K562 (cell line): ENCODE measurements around the gene BNIP5. TPM values are rescaled to one million over a fixed set of nuclear protein-coding genes. Genes with fewer than 3 reads are reported as not detected.

Source experiments
- BRD4 ChIP-seq: fragments of 200-600 bp; sonication (generic); IDR thresholded peaks from 2 replicates; pipeline ENCODE4 v1.6.1; 2017; ENCODE audit warnings: inconsistent platforms
- CAMTA2 ChIP-seq: fragments of 250-450 bp; sonication (Bioruptor Pico); conservative IDR thresholded peaks from 2 replicates; pipeline ENCODE4 v1.5.1; 2022
- CHD1 ChIP-seq: fragments of 200-600 bp; sonication (generic); IDR thresholded peaks from one replicate; pipeline ENCODE4 v1.6.1; 2012; ENCODE audit warnings: mild to moderate bottlenecking, moderate library complexity, low read length, inconsistent platforms
- KDM5B ChIP-seq: fragments of 200-600 bp; sonication (generic); IDR thresholded peaks from 2 replicates; pipeline ENCODE4 v1.6.1; 2012; ENCODE audit warnings: low read depth, mild to moderate bottlenecking, moderate library complexity, low read length, control low read depth, inconsistent platforms; ENCODE audit not compliant: insufficient replicate concordance
- KLF6 ChIP-seq: fragments of 250-450 bp; sonication (Bioruptor Pico); IDR thresholded peaks from 2 replicates; pipeline ENCODE4 v1.4.0; 2020; ENCODE audit warnings: mild to moderate bottlenecking, moderate library complexity, borderline replicate concordance
- NR1H2 ChIP-seq: sonication (generic); formaldehyde crosslinking; IDR thresholded peaks from 2 replicates; pipeline ENCODE4 v1.4.0; 2020; ENCODE audit warnings: mild to moderate bottlenecking, missing genetic modification reagents
- NRF1 ChIP-seq, 2 experiments: fragments of 450-650 bp; IDR thresholded peaks in 1 of 2; conservative IDR thresholded peaks in 1 of 2; 2 replicates each; pipeline ENCODE4 v1.6.1; 2014; ENCODE audit warnings: mild to moderate bottlenecking in 2 of 2
- SMARCA4 ChIP-seq: fragments of 450-650 bp; IDR thresholded peaks from 2 replicates; pipeline ENCODE4 v1.6.1; 2016
- SPI1 ChIP-seq: IDR thresholded peaks from 2 replicates; pipeline ENCODE4 v1.6.1; 2011; ENCODE audit warnings: low read depth, low read length, control low read depth, borderline replicate concordance
- SUPT5H ChIP-seq: fragments of 450-650 bp; IDR thresholded peaks from 2 replicates; pipeline ENCODE4 v1.6.1; 2016
- TCF7L2 ChIP-seq: fragments of 150-350 bp; IDR thresholded peaks from 2 replicates; pipeline ENCODE4 v1.6.1; 2016; ENCODE audit warnings: low read depth, mild to moderate bottlenecking, low read length, moderate library complexity
- ZNF140 ChIP-seq: fragments of 250-450 bp; sonication (Bioruptor Pico); IDR thresholded peaks from 2 replicates; pipeline ENCODE4 v1.8.0; 2021; ENCODE audit warnings: moderate library complexity, mild to moderate bottlenecking, inconsistent platforms
- ZNF644 ChIP-seq: fragments of 200-800 bp; sonication (Bioruptor generic); IDR thresholded peaks from 2 replicates; pipeline ENCODE4 v1.6.1; 2016; ENCODE audit warnings: low read depth, missing genetic modification characterization, missing compliant biosample characterization
- polyA plus RNA-seq, 8 experiments: library from polyadenylated mRNA; depleted of rRNA in 4 of 8; stranded (reverse) in 5 of 8; unstranded in 3 of 8; fragments of >200 nt; fragmentation: Nextera tagmentation in 2 of 8; fragmentation: Illumina TruSeq in 1 of 8; extraction: Ambion mirVana in 2 of 8; extraction: Trizol in 1 of 8; gene quantifications; 2 replicates each; pipeline versions ENCODE4 v1.2.1 to v1.2.3, GENCODE V29; 2011 to 2014; ENCODE audit warnings: inconsistent platforms in 1 of 8, missing spikeins in 1 of 8
- total RNA-seq, 7 experiments: library from RNA; depleted of rRNA in 6 of 7; stranded (reverse); fragments of >200 nt in 6 of 7; fragmentation: Illumina TruSeq in 2 of 7; extraction: Trizol in 2 of 7; gene quantifications; 2 replicates each; pipeline versions ENCODE4 v1.2.1 to v1.2.3, GENCODE V29; 2011 to 2021; ENCODE audit warnings: low replicate concordance in 1 of 7
- TF ChIP-seq, protein P1 (sequence below): fragments of 200-800 bp; sonication (Bioruptor generic); IDR thresholded peaks from 2 replicates; pipeline ENCODE4 v1.6.1; 2016; ENCODE audit warnings: missing genetic modification characterization, missing compliant biosample characterization
- TF ChIP-seq, protein P2 (sequence below), 2 experiments: fragments of 450-650 bp; IDR thresholded peaks; 2 replicates each; pipeline ENCODE4 v1.6.1; 2016
- TF ChIP-seq, protein P3 (sequence below): fragments of 200-800 bp; sonication (Bioruptor generic); IDR thresholded peaks from 2 replicates; pipeline ENCODE4 v1.6.1; 2017; ENCODE audit warnings: missing genetic modification characterization, missing compliant biosample characterization
- TF ChIP-seq, protein P4 (sequence below): fragments of 450-650 bp; formaldehyde crosslinking; IDR thresholded peaks from 2 replicates; pipeline ENCODE4 v1.4.0; 2020; ENCODE audit warnings: mild to moderate bottlenecking, moderate library complexity

BNIP5 gene
- total and polyA plus RNA-seq, 9 of the 15 experiments (the other 6 are each of a cell fraction or from before 2014, with no cell fraction given): not detected

DNA sequence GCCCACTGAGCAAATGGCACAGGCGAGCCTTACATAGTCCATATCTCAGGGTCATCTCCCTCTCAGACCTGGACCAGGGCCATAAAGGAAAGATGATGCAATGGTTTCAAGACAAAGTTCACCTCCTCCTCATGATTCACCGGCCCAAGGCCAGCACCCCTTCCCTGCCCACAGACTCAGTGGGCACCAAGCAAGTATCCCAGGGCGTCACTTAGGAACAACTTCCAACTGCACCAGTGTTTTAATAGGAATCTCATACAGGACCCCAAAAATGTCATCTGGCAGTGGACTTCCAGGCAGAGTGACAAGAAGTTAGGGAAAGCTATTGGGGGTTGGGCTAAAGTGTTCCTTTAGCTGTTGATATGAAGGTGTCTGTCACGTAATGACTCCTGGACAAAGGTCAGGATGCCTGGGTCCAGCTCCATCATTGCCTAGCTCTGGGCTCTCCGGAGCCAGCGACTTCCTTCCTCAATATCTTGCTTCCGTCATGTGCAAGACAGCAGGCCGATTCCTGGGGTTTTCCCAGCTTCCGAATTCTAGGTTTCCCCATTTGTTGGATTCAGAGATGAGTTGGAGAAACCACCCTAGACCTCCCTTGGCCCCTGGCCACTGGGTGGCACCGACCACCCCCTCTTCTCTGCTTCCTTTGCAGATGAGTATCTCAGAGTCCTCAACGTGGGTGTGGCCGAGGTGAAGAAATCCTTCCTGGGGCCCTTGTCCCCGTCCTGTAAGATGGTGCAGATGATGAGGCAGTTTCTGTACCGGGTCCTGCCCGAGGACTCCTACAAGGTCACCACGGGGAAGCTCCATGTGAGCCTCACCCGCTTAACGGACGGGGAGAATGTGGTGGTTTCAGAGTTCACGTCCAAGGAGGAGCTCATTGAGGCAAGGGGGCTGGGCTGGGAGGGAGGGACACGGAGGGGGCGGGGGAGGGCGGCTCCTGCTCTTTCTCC is 45.7 kb downstream of the BNIP5 start (continued):
- TF ChIP-seq, protein P1, sequence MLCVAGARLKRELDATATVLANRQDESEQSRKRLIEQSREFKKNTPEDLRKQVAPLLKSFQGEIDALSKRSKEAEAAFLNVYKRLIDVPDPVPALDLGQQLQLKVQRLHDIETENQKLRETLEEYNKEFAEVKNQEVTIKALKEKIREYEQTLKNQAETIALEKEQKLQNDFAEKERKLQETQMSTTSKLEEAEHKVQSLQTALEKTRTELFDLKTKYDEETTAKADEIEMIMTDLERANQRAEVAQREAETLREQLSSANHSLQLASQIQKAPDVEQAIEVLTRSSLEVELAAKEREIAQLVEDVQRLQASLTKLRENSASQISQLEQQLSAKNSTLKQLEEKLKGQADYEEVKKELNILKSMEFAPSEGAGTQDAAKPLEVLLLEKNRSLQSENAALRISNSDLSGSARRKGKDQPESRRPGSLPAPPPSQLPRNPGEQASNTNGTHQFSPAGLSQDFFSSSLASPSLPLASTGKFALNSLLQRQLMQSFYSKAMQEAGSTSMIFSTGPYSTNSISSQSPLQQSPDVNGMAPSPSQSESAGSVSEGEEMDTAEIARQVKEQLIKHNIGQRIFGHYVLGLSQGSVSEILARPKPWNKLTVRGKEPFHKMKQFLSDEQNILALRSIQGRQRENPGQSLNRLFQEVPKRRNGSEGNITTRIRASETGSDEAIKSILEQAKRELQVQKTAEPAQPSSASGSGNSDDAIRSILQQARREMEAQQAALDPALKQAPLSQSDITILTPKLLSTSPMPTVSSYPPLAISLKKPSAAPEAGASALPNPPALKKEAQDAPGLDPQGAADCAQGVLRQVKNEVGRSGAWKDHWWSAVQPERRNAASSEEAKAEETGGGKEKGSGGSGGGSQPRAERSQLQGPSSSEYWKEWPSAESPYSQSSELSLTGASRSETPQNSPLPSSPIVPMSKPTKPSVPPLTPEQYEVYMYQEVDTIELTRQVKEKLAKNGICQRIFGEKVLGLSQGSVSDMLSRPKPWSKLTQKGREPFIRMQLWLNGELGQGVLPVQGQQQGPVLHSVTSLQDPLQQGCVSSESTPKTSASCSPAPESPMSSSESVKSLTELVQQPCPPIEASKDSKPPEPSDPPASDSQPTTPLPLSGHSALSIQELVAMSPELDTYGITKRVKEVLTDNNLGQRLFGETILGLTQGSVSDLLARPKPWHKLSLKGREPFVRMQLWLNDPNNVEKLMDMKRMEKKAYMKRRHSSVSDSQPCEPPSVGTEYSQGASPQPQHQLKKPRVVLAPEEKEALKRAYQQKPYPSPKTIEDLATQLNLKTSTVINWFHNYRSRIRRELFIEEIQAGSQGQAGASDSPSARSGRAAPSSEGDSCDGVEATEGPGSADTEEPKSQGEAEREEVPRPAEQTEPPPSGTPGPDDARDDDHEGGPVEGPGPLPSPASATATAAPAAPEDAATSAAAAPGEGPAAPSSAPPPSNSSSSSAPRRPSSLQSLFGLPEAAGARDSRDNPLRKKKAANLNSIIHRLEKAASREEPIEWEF (CRISPR knock-in tag): no peak
- TF ChIP-seq KDM5B: no peak
- TF ChIP-seq ZNF644: no peak
- TF ChIP-seq NRF1 (conservative IDR thresholded peaks at IDR 0.05 in 1 of 2, IDR thresholded peaks at IDR 0.05 in 1 of 2): 0 out of 4 replicates have a peak, but pooled peaks of 1 of the 2 experiments have one; percentile 30
- TF ChIP-seq KLF6: peak; percentile 58; the same call in 1 of the 2 replicates
- no peak for TF ChIP-seq BRD4
- peak; percentile 72; the same call in 1 of the 2 replicates for TF ChIP-seq SMARCA4
- TF ChIP-seq CHD1: no peak
- TF ChIP-seq TCF7L2: no peak
- no peak for TF ChIP-seq SUPT5H
- TF ChIP-seq, protein P2, sequence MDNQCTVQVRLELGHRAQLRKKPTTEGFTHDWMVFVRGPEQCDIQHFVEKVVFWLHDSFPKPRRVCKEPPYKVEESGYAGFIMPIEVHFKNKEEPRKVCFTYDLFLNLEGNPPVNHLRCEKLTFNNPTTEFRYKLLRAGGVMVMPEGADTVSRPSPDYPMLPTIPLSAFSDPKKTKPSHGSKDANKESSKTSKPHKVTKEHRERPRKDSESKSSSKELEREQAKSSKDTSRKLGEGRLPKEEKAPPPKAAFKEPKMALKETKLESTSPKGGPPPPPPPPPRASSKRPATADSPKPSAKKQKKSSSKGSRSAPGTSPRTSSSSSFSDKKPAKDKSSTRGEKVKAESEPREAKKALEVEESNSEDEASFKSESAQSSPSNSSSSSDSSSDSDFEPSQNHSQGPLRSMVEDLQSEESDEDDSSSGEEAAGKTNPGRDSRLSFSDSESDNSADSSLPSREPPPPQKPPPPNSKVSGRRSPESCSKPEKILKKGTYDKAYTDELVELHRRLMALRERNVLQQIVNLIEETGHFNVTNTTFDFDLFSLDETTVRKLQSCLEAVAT (IDR thresholded peaks at IDR 0.05): no peak
- TF ChIP-seq, protein P3, sequence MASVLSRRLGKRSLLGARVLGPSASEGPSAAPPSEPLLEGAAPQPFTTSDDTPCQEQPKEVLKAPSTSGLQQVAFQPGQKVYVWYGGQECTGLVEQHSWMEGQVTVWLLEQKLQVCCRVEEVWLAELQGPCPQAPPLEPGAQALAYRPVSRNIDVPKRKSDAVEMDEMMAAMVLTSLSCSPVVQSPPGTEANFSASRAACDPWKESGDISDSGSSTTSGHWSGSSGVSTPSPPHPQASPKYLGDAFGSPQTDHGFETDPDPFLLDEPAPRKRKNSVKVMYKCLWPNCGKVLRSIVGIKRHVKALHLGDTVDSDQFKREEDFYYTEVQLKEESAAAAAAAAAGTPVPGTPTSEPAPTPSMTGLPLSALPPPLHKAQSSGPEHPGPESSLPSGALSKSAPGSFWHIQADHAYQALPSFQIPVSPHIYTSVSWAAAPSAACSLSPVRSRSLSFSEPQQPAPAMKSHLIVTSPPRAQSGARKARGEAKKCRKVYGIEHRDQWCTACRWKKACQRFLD: no peak; the same call in 1 of the 2 replicates
- TF ChIP-seq, protein P4, sequence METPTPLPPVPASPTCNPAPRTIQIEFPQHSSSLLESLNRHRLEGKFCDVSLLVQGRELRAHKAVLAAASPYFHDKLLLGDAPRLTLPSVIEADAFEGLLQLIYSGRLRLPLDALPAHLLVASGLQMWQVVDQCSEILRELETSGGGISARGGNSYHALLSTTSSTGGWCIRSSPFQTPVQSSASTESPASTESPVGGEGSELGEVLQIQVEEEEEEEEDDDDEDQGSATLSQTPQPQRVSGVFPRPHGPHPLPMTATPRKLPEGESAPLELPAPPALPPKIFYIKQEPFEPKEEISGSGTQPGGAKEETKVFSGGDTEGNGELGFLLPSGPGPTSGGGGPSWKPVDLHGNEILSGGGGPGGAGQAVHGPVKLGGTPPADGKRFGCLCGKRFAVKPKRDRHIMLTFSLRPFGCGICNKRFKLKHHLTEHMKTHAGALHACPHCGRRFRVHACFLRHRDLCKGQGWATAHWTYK (CRISPR knock-in tag): no peak
- TF ChIP-seq CAMTA2 (CRISPR knock-in tag): no peak
- TF ChIP-seq ZNF140 (CRISPR knock-in tag): no peak
- TF ChIP-seq NR1H2 (CRISPR knock-in tag): no peak
- peak; percentile 41; the same call in 1 of the 2 replicates for TF ChIP-seq SPI1
